Skeletal muscle tissue (tissue), 4 donors: ENCODE results near the gene MAP6D1. TPM values are rescaled to one million over a fixed set of nuclear protein-coding genes. Genes with fewer than 3 reads are reported as not detected.

Experiments
- H3K27ac ChIP-seq: one replicate; pipeline ENCODE4 v1.7.0; 2013; ENCODE audit warnings: mild to moderate bottlenecking, low read depth, low read length, inconsistent platforms
- H3K27me3 ChIP-seq, 3 donors: one replicate each; pipeline ENCODE4 v1.7.0; 2013; ENCODE audit warnings: low read length in 3 of 3; ENCODE audit not compliant: control insufficient read depth in 3 of 3, insufficient read depth in 3 of 3
- H3K36me3 ChIP-seq, 3 donors: one replicate each; pipeline ENCODE4 v1.7.0; 2013; ENCODE audit warnings: low read length in 3 of 3; ENCODE audit not compliant: control insufficient read depth in 3 of 3, insufficient read depth in 3 of 3
- H3K4me1 ChIP-seq, 3 donors: one replicate each; pipeline ENCODE4 v1.7.0; 2013; ENCODE audit warnings: low read length in 3 of 3, mild to moderate bottlenecking in 3 of 3; ENCODE audit not compliant: control insufficient read depth in 3 of 3, insufficient read depth in 3 of 3
- H3K4me3 ChIP-seq, 3 donors: one replicate each; pipeline ENCODE4 v1.7.0; 2013; ENCODE audit warnings: low read length in 3 of 3
- H3K9ac ChIP-seq, 3 donors: one replicate each; pipeline ENCODE4 v1.7.0; 2013; ENCODE audit warnings: low read length in 3 of 3, mild to moderate bottlenecking in 3 of 3, moderate library complexity in 2 of 3, low read depth in 1 of 3
- H3K9me3 ChIP-seq, 3 donors: one replicate each; pipeline ENCODE4 v1.7.0; 2013; ENCODE audit warnings: low read length in 3 of 3; ENCODE audit not compliant: control insufficient read depth in 3 of 3
- total RNA-seq: library from RNA; depleted of rRNA; stranded (reverse); fragments of >200 nt; gene quantifications from one replicate; pipeline ENCODE4 v1.2.3, GENCODE V29; 2014
- donor health status: Osteomylitis.

MAP6D1 gene
- total RNA-seq, 1 donor from 2014 or later, result 14.1 TPM

GRCh38 chr3:183769453-183769852, 55.9 kb downstream of the MAP6D1 start:
- H3K9me3 ChIP-seq, result no peaks in the 10 kb centered on the region
- H3K27me3 ChIP-seq, result no peaks in the 10 kb centered on the region
- no peak overlapping the region for H3K4me3 ChIP-seq
- no peak overlapping the region for H3K9ac ChIP-seq
- peaks cover 0 to 3% (median 0%) of the 10 kb centered on the region in 3 donors for H3K4me1 ChIP-seq
- no peak overlapping the region for H3K27ac ChIP-seq
- peaks cover 3 to 11% (median 7%) of the 10 kb centered on the region in 3 donors for H3K36me3 ChIP-seq

- Histone ChIP-seq H3K27me3 (no peaks in the 10 kb centered on the region), H3K4me1 (peaks cover 0 to 3% (median 0%) of the 10 kb centered on the region in 3 donors), H3K9ac (no peak overlapping the region), H3K4me3 (no peak overlapping the region), H3K9me3 (no peaks in the 10 kb centered on the region), H3K36me3 (peaks cover 3 to 4% (median 3%) of the 10 kb centered on the region in 3 donors), H3K27ac (no peak overlapping the region)
Observed at GRCh38 chr3:183768114-183768513, 57.3 kb downstream of the MAP6D1 start.

- H3K9ac ChIP-seq, result no peak overlapping the region
- no peaks in the 10 kb centered on the region for H3K27me3 ChIP-seq
- H3K4me3 ChIP-seq, result no peak overlapping the region
- peaks cover 0 to 6% (median 4%) of the 10 kb centered on the region in 3 donors for H3K36me3 ChIP-seq
- no peaks in the 10 kb centered on the region for H3K9me3 ChIP-seq
- peaks cover 0 to 3% (median 0%) of the 10 kb centered on the region in 3 donors for H3K4me1 ChIP-seq
- no peak overlapping the region for H3K27ac ChIP-seq
Observed at GRCh38 chr3:183766745-183767606, 58.4 kb downstream of the MAP6D1 start.

GRCh38 chr3:183766107-183766506, 59.3 kb downstream of the MAP6D1 start:
- peaks cover 0 to 3% (median 0%) of the 10 kb centered on the region in 3 donors for H3K4me1 ChIP-seq
- H3K27me3 ChIP-seq, result no peaks in the 10 kb centered on the region
- H3K9ac ChIP-seq, result no peak overlapping the region
- H3K36me3 ChIP-seq, result peaks cover 0 to 12% (median 11%) of the 10 kb centered on the region in 3 donors
- H3K4me3 ChIP-seq, result no peak overlapping the region
- no peaks in the 10 kb centered on the region for H3K9me3 ChIP-seq
- no peak overlapping the region for H3K27ac ChIP-seq

Other genes starting within 250 kb of the MAP6D1 start
- gene KLHL24, start 190.0 kb downstream of the MAP6D1 start, total RNA-seq, result 178 TPM
- gene YEATS2, start 127.8 kb downstream of the MAP6D1 start, total RNA-seq, result 21.4 TPM
- 35.0 TPM for gene PARL, start 59.3 kb upstream of the MAP6D1 start, total RNA-seq
- gene ABCC5, start 192.3 kb upstream of the MAP6D1 start, total RNA-seq, result 17.7 TPM
- not detected for gene HTR3D, start 206.2 kb upstream of the MAP6D1 start, total RNA-seq
- gene HTR3C, start 227.5 kb upstream of the MAP6D1 start, total RNA-seq, result not detected